GM19351 (cell line): ENCODE data around the gene CALML5.

ENCODE experiments used
- ATAC-seq: cut with Tn5 transposase; IDR thresholded peaks from one replicate; pipeline ENCODE4 v1.9.1; 2021; ENCODE audit warnings: mild to moderate bottlenecking, moderate library complexity; ENCODE audit not compliant: unreplicated experiment

Gene CALML5

GRCh38 chr10:5467634-5468255, 31.6 kb downstream of the CALML5 start:
- ATAC-seq: no peak

- ATAC-seq: no peak
Measured at GRCh38 chr10:5467207-5467535, 32.2 kb downstream of the CALML5 start.

- no peak for ATAC-seq
Measured at GRCh38 chr10:5466451-5467206, 32.7 kb downstream of the CALML5 start.

- ATAC-seq: no peak
Measured at GRCh38 chr10:5465976-5466450, 33.4 kb downstream of the CALML5 start.

- ATAC-seq: no peak
Measured at GRCh38 chr10:5464546-5464945, 34.8 kb downstream of the CALML5 start.

GRCh38 chr10:5462841-5463293, 36.5 kb downstream of the CALML5 start:
- no peak for ATAC-seq

GRCh38 chr10:5461914-5462840, 37.2 kb downstream of the CALML5 start:
- no peak for ATAC-seq

- ATAC-seq: no peak
Measured at GRCh38 chr10:5461203-5461588, 38.2 kb downstream of the CALML5 start.

- ATAC-seq: no peak
Measured at GRCh38 chr10:5460468-5461202, 38.7 kb downstream of the CALML5 start.

GRCh38 chr10:5458949-5459747, 40.2 kb downstream of the CALML5 start:
- no peak for ATAC-seq

- ATAC-seq: no peak
Measured at GRCh38 chr10:5458425-5458824, 40.9 kb downstream of the CALML5 start.

- ATAC-seq: no peak
Measured at GRCh38 chr10:5457741-5458140, 41.6 kb downstream of the CALML5 start.

GRCh38 chr10:5456563-5456962, 42.8 kb downstream of the CALML5 start:
- no peak for ATAC-seq

GRCh38 chr10:5453749-5454489, 45.5 kb downstream of the CALML5 start:
- ATAC-seq: no peak

GRCh38 chr10:5450605-5451384, 48.6 kb downstream of the CALML5 start:
- ATAC-seq: no peak

GRCh38 chr10:5449823-5450222, 49.5 kb downstream of the CALML5 start:
- ATAC-seq: no peak

GRCh38 chr10:5449227-5449626, 50.1 kb downstream of the CALML5 start:
- ATAC-seq: no peak
